GM11168 (cell line): Measurements from ENCODE around the gene ABCC4.

Experiments
- in situ Hi-C: fragments of 300-500 bp; cut with MboI; formaldehyde crosslinking; loops from one replicate; pipeline ENCODE4 v1.12.0; 2022; ENCODE audit warnings: low sequenced_read_pairs; ENCODE audit not compliant: unreplicated experiment

The ABCC4 gene

DNA sequence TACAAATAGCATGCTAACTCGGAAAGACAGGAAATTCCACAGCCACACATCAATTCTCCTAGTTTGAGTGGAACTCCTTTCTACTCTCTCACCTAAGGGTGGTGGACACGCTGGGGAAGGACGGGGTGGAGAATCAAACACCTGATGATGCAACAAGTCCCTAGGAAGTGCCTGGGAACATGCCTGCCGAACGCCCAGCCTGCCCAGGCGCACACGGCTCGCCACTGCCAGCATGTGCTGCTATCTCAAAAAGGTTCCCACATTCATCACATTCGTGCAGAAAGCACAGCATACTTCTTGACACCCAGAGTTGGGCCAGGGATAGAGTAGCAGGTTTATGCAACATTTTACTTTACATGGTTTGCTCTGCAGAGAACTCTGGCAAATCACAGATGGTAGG is 164.6 kb downstream of the ABCC4 start:
- in situ Hi-C loops: no loop called here

DNA sequence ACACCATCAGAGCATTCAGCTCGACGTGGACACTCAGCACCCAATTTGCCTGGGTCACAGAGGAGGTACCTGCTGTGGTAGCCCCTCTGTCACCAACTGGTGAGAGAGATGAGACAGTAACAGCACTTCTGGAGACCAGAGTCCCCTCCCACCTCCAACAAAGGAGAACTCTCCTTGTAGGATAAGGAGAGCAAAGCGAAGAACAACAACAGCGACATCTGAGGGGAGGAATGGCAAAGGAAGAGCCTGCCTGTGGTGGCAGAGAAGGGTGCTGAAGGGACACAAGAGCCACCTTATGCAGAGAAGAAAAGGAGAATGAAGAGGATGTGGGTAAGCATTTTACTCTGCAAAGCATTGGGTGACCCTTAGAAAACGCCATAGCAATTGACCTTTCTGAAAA is 167.8 kb downstream of the ABCC4 start:
- in situ Hi-C loops: no loop called here

DNA sequence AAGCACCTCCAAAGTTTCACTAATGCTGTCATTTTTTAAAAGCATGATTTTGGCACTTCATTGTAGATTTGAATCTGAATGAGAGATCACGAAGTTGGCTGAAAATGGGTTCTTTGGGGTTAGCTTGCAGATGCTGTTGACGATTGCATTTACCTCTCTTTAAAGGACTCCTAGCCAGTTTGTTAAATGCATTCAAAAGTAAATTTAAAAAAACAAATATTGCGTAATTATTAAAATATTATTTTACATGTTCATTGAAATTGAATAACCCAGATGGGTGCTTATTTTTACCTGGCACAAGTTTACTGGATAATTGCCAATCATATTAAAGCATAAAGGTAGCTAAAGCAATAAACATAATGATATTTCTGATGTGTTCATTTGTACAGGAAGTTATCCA is 172.2 kb downstream of the ABCC4 start:
- in situ Hi-C loops: no loop called here

DNA sequence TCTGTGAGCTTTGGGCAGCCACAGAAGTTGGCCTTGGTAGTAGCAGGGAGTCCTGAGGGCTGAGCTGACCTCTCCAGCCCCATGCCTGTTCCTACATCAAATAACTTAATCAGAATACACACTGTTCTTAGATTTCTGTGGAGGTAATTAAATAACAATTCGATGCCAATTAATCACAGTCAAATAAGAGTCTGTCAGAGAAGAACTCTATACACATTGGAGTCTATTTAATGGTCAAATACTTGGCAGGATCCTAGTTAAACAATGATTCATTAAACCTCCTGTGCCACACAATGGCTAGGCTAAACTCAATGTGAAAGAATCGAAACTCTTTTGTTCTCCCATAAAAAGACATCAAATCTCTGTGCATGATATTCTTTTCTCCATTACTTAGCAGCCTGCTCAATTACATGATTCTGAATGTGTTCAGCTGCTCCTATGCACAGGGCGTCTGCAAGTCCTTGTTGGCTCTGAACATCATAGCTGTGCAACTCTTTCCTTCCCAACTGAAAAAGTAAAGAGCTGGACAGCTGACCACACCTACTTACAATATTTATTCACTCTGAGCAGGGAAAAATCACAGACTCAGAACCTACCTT is 173.1 kb downstream of the ABCC4 start:
- in situ Hi-C loops: no loop called here

DNA sequence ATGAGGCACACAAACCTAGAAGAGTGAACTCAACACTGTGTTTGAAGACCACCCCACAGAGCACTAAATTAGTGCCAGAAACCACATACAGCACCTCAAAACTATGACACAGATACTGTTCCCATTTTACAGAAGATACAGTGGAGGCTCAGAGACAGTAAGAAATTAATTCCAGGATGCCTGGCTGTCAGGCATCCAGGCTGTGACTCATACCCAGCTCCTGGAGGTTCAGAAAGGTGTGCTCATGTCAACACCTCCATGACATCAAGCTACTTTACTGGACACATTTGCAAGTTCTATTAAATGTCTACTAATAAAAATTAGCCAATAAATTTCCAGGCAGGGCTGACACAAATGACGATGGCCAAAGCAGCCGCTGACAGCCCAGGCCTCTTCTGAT is 176.3 kb downstream of the ABCC4 start:
- in situ Hi-C loops: no loop called here

DNA sequence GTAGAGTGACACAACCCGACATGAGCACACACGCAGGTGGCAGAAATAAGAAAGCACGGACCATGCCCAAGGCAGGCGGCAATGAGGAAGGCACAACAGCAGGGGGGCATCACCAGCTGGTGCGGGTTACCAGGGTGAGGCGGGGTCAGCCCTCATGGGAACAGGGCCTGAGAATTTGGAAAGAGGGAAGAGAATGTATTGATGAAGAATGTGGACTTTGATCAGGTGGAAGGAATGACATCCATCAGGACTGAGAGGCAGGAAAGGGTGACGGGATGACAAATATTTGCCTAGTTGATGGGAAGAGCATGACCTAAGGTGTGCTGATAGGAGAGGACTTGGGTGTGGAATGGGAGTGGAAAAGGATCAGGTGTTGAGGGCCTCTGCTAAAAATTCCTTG is 177.5 kb downstream of the ABCC4 start:
- in situ Hi-C loops: no loop called here

DNA sequence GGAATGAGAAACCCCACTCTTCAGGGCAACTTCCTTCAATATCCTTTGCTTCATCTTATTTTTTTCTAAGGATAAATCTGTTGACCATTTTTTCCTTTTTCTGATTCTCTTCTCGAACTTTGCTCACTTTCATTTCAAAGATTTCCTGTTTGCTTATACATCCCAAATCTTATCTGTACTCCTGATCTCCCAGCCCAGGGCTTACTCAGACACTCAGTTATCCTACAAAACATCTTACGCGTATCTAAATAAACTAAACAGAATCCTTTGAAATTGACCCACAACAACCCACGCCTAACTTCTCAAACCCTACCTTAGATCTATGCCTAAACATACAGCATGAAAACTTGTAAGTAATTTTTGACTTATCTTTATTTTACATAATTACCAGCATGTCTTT is 179.2 kb downstream of the ABCC4 start:
- in situ Hi-C loops: no loop called here

DNA sequence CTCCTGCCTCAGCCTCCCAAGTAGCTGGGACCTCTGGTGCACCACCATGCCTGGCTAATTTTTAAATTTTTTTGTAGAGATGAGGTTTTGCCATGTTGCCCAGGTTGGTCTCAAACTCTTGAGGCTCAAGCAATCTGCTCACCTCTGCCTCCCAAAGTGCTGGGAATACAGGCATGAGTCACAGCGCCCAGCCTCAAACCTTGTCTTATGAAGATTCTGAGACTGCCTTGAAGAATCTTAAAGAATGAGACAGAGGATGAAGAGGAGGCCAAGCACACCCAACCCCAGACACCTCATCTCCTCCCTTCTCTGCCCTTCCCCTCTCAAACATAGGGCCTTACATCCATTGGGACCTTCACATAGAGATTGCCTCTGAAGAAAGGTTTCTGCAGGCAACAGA is 179.7 kb downstream of the ABCC4 start:
- in situ Hi-C loops: no loop called here

DNA sequence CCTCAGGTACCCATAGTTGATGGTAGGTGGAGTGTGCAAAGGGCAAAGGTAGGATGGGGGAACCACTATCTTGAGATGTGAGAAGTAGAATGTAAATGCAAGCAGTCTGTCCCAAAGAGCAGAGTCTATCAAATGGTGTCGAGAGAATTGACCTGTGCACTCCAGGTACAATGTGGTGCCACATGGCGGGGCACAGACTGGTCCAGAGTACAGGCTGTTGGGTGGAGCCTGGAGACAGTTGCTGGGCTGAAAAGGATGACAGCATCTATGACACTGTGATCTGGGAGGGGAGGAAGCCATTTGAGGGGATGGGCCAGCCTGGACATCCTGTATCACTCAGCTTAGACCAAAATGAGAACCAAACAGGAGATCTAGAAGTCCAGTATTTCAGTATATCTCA is 180.6 kb downstream of the ABCC4 start:
- in situ Hi-C loops: no loop called here

DNA sequence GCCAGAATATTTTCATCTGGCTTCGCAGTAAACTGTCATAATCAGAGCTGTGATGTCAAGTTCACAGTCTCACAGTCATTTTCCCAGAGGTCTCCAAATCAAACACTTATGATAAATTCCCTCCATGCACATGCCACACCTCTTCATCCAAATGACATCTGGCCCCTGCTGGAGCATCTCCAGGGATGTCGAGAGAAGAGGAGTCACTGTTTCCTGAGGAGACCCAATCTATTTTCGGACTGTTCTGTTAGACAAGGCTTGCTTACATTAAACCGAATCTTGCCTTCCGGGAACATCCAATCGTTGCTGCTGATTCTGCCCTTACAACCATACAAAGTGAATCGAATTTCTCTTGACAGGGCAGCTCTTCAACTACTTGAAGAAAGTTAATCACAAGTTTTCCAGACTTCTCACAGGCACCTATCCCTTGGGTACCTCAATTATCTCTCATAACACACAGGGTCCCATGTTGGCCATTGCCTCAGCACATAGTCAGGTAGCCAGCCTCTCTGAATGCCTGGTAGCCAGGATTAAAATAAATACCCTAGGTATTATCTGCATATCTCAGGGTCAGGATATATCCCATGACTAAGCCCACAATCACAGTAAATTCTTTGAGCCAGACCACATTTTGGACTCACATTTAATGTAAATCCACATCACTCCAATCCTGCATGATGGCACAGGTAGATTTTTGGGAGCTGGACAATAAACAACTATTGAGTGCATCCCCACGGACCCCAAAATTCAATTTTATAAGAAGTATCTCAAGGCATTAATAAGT is 182.5 kb downstream of the ABCC4 start:
- in situ Hi-C loops: no loop called here

DNA sequence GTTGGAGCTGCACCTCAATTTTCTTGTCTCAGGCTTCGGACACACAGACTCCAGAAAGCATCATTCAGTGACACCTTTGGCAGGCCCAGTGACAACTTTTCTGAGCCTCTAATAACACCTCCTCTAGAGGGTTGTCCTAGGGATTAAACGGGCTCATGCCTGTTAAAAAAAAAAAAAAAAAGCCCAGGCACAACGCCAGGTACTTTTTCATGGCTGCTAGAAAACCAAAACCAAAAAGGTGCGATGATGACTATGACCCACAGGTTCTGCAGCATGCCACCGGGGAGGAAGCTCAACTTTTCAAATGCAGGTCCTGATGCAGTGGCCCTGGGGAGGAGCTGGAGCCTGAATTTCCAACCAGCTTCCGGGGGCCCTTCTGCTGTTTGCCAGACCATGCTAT is 184.2 kb downstream of the ABCC4 start:
- in situ Hi-C loops: no loop called here

DNA sequence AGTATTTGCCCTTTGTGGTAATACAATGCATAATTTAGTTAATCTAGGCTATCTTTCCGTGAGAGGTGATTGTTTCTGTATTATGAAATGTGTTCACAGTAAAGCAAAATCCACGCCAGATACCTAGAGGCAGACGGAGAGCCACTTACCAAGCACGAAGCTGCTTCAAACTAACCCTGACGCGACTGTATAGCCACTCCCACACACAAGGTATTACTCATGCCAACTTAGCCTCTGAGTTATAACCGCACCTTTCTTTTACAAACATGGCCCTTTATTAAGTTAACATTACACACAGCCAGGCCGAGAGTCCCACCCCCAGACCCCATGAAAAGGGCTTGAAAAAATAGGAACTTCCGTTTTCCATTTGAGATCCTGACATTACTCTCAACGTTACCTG is 185.7 kb downstream of the ABCC4 start:
- in situ Hi-C loops: no loop called here

DNA sequence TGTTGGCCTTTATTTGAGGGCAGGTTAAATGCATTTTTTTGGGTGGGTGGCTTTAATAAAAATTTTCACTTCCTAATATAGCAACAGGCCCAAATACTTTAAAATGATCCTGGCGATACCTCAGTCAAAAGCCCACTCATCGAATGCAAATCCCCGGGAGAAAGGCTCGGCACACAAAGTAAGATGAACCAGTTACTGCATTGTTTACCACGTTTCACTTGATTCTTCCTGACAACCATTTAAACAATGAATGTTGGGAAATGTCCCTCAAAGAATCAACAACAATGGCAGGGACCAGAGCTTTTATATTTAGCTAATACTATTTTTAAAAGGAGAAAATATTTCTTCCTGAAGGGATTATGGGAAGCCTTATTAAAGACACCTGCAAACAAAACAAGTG is 187.7 kb downstream of the ABCC4 start:
- in situ Hi-C loops: no loop called here

DNA sequence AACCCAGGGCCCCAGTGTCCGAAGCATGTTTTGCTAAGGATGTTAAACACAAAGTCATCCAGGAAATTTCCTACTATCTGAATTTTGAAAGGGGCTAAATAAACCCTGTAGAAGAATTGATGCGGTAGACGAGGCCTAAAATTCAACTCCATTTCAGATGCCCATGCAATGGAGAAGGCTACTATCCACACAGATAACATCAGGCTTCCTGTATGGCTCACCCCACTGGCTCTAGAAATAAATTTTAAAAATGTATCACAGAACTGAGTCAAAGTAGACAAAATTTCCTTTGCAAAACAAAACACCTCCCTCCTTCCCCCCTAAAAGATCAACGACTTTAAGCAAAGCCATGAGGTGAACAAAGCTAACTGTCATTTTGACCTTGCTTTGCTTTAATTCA is 188.4 kb downstream of the ABCC4 start:
- in situ Hi-C loops: no loop called here

DNA sequence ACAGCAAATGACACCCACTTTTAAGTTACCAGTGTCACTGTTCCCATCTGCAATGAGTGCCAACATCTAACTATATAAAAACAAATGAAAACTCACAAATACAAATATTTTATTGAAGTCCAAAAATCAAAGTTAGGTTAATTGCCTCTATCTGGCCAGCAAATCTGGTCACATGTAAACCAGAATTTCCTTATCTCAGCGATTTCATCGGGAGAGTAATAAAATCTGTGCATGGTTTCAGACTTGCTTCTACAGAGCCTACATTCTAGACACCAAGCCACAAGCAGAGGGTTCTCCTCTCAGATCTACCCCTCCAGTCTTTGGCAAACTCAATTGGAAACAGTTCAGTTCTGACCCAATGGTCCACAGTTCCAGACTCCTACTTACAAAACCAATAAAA is 189.6 kb downstream of the ABCC4 start:
- in situ Hi-C loops: no loop called here

DNA sequence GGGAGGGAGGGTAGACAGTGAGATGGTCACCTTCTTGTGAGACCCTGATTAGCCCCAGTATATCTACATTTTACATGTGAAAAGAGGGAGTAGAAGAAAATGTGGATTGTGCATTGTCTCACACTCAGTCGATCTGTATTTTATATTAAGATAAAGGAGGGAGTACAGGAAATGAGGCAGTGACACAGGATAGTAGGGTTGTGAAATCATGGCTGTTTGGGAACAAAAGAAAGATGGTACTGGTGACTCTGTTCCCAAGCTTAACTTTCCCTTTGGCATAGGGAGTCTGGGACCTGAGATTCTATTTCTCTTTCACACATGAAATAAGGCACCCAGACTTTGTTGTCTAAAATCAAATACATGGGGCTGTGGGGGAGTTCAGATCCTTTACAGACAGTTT is 194.7 kb downstream of the ABCC4 start:
- in situ Hi-C loops: no loop called here

DNA sequence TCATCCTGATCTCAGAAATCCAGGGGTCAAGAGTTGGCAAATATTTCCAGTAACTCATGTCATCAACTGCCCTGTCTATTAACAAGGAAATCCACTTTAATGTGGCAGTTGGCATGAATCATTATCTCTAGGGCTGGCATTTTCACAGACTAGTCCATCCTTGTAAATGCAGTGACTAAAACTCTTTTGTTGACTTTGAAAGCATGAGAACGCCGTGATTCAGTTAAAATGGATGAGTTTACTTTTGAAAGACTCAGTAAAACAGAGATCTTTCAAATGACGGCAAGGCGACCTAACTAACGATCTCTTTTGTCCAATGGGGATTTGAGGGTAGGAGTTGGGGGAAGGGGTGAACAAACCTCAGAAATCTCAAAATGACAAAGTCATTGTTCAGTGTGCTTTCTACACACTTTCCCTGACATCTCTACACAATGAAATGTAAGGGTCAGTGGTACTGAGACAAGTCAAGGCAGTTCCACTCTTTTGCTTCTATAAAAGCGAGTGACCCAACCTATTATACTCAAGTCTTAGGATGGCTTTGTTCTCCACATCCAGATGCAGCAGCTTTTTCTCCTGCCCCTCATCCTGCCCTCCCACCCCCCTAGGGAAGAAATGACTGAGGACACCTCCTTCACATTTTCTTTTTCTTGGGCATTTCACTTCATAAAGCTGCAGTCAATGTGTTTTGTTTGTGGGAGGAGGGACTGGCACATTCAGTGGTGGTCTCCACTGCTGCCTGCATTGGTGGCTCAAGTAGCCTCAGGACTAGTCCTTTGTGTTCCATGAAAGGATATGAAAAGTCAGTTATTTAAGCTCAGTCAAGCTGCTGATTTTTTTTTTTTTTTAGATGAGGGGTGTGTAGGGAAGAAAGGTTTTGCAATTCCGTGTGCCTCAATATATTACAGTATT is 200.5 kb downstream of the ABCC4 start:
- in situ Hi-C loops: no loop called here

DNA sequence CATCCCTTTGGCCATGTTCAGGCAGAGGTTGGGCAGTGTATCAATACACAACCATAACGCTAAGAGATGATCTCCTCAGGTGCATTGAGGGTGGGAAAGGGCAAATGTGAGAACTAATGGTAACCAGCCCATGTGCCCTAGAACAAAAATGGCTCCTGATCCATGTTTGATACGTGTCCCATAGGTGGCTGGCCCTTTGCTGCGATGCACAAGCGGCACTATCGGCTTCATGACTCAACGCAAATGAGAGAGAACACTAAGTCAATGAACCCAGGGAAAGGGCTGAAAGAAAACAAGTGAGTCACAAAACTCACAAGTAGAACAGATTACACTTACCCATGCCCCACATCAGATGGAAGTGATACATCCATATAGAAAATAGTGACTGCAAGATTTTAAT is 201.7 kb downstream of the ABCC4 start:
- in situ Hi-C loops: no loop called here

DNA sequence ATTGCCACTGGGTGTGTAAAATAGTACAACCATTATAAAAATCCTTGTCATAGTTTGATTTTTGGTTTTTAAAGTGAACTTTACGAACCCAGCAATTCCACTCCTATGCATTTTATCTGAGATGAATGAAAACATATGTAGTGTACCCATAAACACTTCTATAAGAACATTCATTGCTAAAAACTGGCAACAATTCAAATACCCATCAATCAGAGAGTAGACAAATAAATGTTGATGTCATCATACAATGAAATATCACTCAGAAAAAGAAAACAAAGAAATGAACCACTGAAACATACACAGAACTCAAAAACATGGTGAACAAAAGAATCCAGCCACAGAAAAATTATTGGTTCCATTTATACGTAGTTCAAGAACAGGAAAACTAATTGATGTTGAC is 202.3 kb downstream of the ABCC4 start:
- in situ Hi-C loops: no loop called here

DNA sequence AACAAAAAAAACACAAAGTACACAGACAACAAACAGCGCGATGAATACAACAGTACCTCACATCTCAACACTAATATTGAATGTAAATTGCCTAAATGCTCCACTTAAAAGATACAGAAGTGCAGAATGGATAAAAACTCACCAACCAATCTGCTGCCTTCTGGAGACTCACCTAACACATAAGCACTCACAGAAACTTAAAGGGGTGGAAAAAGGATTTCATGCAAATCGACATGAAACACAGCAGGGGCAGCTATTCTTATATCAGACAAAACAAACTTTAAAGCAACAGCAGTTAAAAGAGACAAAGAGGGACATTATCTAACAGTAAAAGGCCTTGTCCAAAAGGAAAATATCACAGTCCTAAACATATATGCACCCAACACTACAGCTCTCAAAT is 209.5 kb downstream of the ABCC4 start:
- in situ Hi-C loops: no loop called here

DNA sequence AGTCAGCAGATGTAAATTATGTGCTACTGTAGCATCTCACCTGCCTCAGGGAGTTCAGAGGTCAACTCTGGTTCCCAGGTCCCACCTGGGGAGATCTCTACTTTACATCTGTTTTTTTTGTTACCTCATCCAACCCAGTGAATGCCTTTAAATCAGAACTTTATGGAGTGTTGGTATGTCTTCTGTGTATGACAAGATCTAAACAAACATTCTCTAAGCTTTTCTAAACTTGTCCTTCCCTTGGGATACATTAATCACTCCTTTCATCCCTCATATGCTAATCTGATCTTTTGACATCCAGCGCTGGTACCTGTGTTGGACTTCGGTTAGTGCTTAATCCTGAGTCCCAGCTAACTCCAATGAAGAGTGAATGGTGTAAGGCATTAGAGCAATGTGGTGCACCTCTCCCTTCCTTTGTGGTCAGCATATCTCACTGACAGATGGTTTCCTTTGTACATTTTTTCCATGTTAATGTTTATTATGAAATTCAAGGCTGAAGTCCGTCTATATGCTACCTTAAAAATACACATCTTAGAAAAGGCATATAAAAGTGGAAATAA is 213.4 kb downstream of the ABCC4 start:
- in situ Hi-C loops: no loop called here
